Calu3 (cell line): ENCODE measurements around the gene GALNT12. TPM values are rescaled to one million over a fixed set of nuclear protein-coding genes. Genes with fewer than 3 reads are reported as not detected.

ENCODE experiments used
- BruUV-seq: library from RNA; stranded (reverse); fragments of 400-500 nt; replicated peaks from 2 replicates; lab custom pipeline; 2021; lab: Mats Ljungman, UMichigan
- CTCF ChIA-PET: fragments of 300-600 bp; sonication (Branson Sonifier 250); formaldehyde crosslinking; loops from one replicate; lab custom pipeline; 2022; ENCODE audit warnings: antibody characterized with exemption; lab: Charles Lee
- DNase-seq: peaks from one replicate; pipeline ENCODE4 v3.0.0; 2022
- H3K27ac Mint-ChIP-seq: one replicate; pipeline ENCODE4 v1.8.0; 2022; ENCODE audit warnings: mixed read lengths; ENCODE audit not compliant: unreplicated experiment
- H3K27me3 Mint-ChIP-seq: one replicate; pipeline ENCODE4 v1.8.0; 2022; ENCODE audit warnings: mixed read lengths; ENCODE audit not compliant: unreplicated experiment
- H3K36me3 Mint-ChIP-seq: one replicate; pipeline ENCODE4 v1.8.0; 2022; ENCODE audit warnings: mild to moderate bottlenecking, moderate library complexity, mixed read lengths; ENCODE audit not compliant: insufficient read depth, unreplicated experiment
- H3K4me1 Mint-ChIP-seq: one replicate; pipeline ENCODE4 v1.8.0; 2022; ENCODE audit warnings: mild to moderate bottlenecking, low read depth, mixed read lengths; ENCODE audit not compliant: unreplicated experiment
- H3K4me3 Mint-ChIP-seq: one replicate; pipeline ENCODE4 v1.8.0; 2022; ENCODE audit warnings: mild to moderate bottlenecking, low read depth, moderate library complexity, mixed read lengths; ENCODE audit not compliant: unreplicated experiment
- H3K9me3 Mint-ChIP-seq: one replicate; pipeline ENCODE4 v1.8.0; 2022; ENCODE audit warnings: low read depth, mixed read lengths; ENCODE audit not compliant: unreplicated experiment
- CTCF ChIP-seq: fragments of 200-600 bp; IDR thresholded peaks from one replicate; pipeline ENCODE4 v1.8.0; 2022; ENCODE audit warnings: antibody characterized with exemption; ENCODE audit not compliant: unreplicated experiment
- intact Hi-C: fragments of 100-400 bp; cut with micrococcal nuclease; formaldehyde crosslinking; loops from one replicate; pipeline ENCODE4 v1.10.0; 2022; ENCODE audit not compliant: unreplicated experiment
- total RNA-seq: library from RNA; stranded (reverse); gene quantifications from 2 replicates; pipeline ENCODE4 v1.2.3, GENCODE V29; 2022

GALNT12 gene
- total RNA-seq, 1 experiment from 2014 or later, result 49.2 TPM

- H3K4me1 Mint-ChIP-seq, result no peaks in the 10 kb centered on the region
- BruUV-seq, result no TSS peak
- no peak for DNase-seq
- no peaks in the 10 kb centered on the region for H3K36me3 Mint-ChIP-seq
- intact Hi-C loops, result no loop called here
- H3K4me3 Mint-ChIP-seq, result no peak overlapping the region
- peaks cover 13% of the 10 kb centered on the region for H3K27me3 Mint-ChIP-seq
- CTCF ChIA-PET, result no interaction called here
- H3K27ac Mint-ChIP-seq, result no peak overlapping the region
- no peak for TF ChIP-seq CTCF
- no peaks in the 10 kb centered on the region for H3K9me3 Mint-ChIP-seq
Observed at GRCh38 chr9:98856982-98857381, 49.5 kb downstream of the GALNT12 start.

DNA sequence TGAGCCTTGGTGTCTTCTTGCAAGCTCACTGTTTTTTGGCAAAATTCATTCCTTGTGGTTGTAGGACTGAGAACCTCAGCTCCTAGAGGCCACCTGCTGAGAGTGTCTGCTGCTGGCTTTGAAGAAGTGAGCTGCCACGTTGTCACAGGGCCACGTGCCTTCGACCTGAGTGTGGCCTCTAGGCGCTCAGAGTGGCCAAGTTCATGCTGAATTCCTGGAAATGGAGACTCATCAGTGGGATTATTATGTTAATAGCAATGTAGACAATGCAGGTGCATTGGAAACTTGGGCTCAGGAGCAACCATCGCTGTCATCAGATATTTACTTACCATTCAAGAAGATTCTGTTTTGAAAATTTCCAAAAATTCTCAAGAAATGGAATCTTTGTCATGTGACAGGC is 52.5 kb downstream of the GALNT12 start:
- H3K4me1 Mint-ChIP-seq, result no peaks in the 10 kb centered on the region
- no peaks in the 10 kb centered on the region for H3K36me3 Mint-ChIP-seq
- no TSS peak for BruUV-seq
- no peak overlapping the region for H3K27ac Mint-ChIP-seq
- intact Hi-C loops, result loop anchor here (5.0 kb wide), 1 partner anchor 137 kb away; no protein-coding TSS in a partner anchor
- TF ChIP-seq CTCF, result no peak
- H3K9me3 Mint-ChIP-seq, result no peaks in the 10 kb centered on the region
- H3K27me3 Mint-ChIP-seq, result peaks cover 13% of the 10 kb centered on the region
- no peak overlapping the region for H3K4me3 Mint-ChIP-seq
- CTCF ChIA-PET, result no interaction called here
- DNase-seq, result no peak

GRCh38 chr9:98860871-98861293 is 53.4 kb downstream of the GALNT12 start:
- H3K9me3 Mint-ChIP-seq, result no peaks in the 10 kb centered on the region
- H3K27me3 Mint-ChIP-seq, result peaks cover 13% of the 10 kb centered on the region
- no peak for DNase-seq
- no peak overlapping the region for H3K27ac Mint-ChIP-seq
- no peaks in the 10 kb centered on the region for H3K4me1 Mint-ChIP-seq
- intact Hi-C loops, result loop anchor here (5.0 kb wide), 1 partner anchor 136 kb away; no protein-coding TSS in a partner anchor
- CTCF ChIA-PET, result no interaction called here
- no TSS peak for BruUV-seq
- H3K4me3 Mint-ChIP-seq, result no peak overlapping the region
- TF ChIP-seq CTCF, result no peak
- H3K36me3 Mint-ChIP-seq, result no peaks in the 10 kb centered on the region

DNA sequence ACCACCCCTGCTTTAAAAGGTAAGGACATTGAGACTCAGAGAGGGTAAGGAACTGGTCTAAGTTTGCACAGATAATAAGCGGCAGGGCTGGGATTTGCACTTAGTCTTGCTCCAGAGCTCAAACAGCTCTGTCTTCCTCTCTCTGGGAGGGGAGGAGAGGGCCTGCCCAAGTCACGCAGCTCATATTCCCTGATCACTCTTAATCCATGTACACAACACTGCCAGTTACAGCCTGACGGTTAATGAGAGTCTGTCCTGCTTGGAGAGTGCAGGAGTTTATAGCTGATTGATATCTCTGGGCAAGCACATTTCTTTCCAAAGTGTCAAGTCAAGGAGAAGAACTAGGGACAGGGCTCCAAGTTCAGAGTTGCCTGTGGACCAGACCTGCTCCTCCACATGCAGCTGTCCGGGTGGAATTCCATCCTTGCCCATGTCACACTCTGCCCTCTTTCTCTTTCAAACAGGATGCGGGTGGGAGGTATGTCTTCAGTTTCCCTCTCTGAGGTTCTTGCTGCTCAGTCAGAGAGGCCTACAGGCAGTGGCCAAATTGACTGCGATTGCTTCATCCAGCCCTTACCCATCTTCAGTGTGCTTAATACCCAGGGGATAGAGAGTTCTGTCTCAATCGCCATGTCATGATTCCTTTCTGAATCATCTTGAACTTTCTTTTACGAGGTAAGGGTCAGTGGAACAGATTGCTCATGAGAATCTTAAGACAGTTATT is 54.5 kb downstream of the GALNT12 start:
- Mint-ChIP-seq H3K27ac (no peak overlapping the region), H3K4me1 (no peaks in the 10 kb centered on the region), H3K27me3 (peaks cover 11% of the 10 kb centered on the region), H3K9me3 (peaks cover 2% of the 10 kb centered on the region), H3K36me3 (no peaks in the 10 kb centered on the region), H3K4me3 (no peak overlapping the region)
- intact Hi-C loops, result loop anchor here (5.0 kb wide), 1 partner anchor 135 kb away; no protein-coding TSS in a partner anchor
- no TSS peak for BruUV-seq
- DNase-seq, result no peak
- CTCF ChIA-PET, result no interaction called here
- no peak for TF ChIP-seq CTCF
